Esophagus muscularis mucosa (tissue), 4 donors: Measurements from ENCODE around the gene APOBEC3C.
"Not testable (repeated sequence)": the region's sequence is repeated elsewhere in the genome, so short reads cannot be mapped to it uniquely, and the experiment has no call there.

ENCODE experiments used
- EP300 ChIP-seq: sonication (generic); formaldehyde crosslinking; IDR thresholded peaks from one replicate; pipeline ENCODE4 v1.6.1; 2017; ENCODE audit warnings: antibody characterized with exemption
- POLR2A ChIP-seq: fragments of 450-650 bp; IDR thresholded peaks from one replicate; pipeline ENCODE4 v1.6.1; 2017; ENCODE audit warnings: antibody characterized with exemption, moderate library complexity, mild to moderate bottlenecking, low read depth
- TF ChIP-seq, protein P1 (sequence below), 3 experiments: fragments of 200-600 bp in 2 of 3; fragments of 450-650 bp in 1 of 3; sonication (generic) in 2 of 3; IDR thresholded peaks; one replicate each; pipeline ENCODE4 v1.5.1; 2017 to 2019; ENCODE audit warnings: antibody characterized with exemption in 3 of 3, mild to moderate bottlenecking in 2 of 3, moderate library complexity in 1 of 3

DNA sequence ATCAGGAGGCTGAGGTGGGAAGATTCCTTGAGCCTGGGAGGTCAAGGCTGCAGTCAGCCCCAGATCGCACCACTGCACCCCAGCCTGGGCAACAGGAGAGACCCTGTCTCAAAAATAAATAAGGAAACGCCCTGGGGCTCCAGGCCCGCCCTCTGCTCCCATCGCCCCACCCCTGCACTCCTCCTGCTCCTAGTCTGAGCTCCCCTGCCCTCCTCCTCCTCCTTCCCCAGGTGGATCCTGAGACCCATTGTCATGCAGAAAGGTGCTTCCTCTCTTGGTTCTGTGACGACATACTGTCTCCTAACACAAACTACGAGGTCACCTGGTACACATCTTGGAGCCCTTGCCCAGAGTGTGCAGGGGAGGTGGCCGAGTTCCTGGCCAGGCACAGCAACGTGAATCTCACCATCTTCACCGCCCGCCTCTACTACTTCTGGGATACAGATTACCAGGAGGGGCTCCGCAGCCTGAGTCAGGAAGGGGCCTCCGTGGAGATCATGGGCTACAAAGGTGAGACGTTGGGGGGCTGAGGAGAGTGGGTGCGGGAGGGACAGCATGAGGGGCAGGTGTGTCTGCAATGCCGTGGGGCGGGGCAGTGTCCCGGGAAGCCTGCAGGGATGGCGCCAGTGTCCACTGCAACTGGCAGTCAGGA is 37.9 kb downstream of the APOBEC3C start:
- TF ChIP-seq EP300, POLR2A: not testable (repeated sequence)
- TF ChIP-seq, protein P1, sequence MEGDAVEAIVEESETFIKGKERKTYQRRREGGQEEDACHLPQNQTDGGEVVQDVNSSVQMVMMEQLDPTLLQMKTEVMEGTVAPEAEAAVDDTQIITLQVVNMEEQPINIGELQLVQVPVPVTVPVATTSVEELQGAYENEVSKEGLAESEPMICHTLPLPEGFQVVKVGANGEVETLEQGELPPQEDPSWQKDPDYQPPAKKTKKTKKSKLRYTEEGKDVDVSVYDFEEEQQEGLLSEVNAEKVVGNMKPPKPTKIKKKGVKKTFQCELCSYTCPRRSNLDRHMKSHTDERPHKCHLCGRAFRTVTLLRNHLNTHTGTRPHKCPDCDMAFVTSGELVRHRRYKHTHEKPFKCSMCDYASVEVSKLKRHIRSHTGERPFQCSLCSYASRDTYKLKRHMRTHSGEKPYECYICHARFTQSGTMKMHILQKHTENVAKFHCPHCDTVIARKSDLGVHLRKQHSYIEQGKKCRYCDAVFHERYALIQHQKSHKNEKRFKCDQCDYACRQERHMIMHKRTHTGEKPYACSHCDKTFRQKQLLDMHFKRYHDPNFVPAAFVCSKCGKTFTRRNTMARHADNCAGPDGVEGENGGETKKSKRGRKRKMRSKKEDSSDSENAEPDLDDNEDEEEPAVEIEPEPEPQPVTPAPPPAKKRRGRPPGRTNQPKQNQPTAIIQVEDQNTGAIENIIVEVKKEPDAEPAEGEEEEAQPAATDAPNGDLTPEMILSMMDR (IDR thresholded peaks at IDR 0.05): not testable (repeated sequence)
